Thyroid gland (tissue), 4 donors: ENCODE data around the gene CDON.

Experiments used
- CTCF ChIP-seq, 6 experiments: fragments of 200-600 bp in 3 of 6; fragments of 450-650 bp in 3 of 6; sonication (generic) in 3 of 6; IDR thresholded peaks; one replicate each; pipeline ENCODE4 v1.5.1; 2016 to 2019; ENCODE audit warnings: antibody characterized with exemption in 6 of 6, mild to moderate bottlenecking in 2 of 6, inconsistent platforms in 1 of 6, moderate library complexity in 1 of 6
- POLR2A ChIP-seq, 2 donors: fragments of 450-650 bp; IDR thresholded peaks; one replicate each; pipeline ENCODE4 v1.6.1; 2017; ENCODE audit warnings: antibody characterized with exemption in 2 of 2, mild to moderate bottlenecking in 2 of 2, moderate library complexity in 1 of 2

GRCh38 chr11:125932301-125932700 is 130.4 kb downstream of the CDON start:
- TF ChIP-seq CTCF (IDR thresholded peaks at IDR 0.05) (no peak), POLR2A (IDR thresholded peaks at IDR 0.05) (no peak)
